GM19372 (cell line): ENCODE measurements around the gene ADPRM.
"Not testable (repeated sequence)": the region's sequence is repeated elsewhere in the genome, so short reads cannot be mapped to it uniquely, and the experiment has no call there.

ENCODE experiments used
- ATAC-seq: cut with Tn5 transposase; IDR thresholded peaks from one replicate; pipeline ENCODE4 v1.9.1; 2021; ENCODE audit warnings: mild to moderate bottlenecking, low read depth, moderate library complexity; ENCODE audit not compliant: unreplicated experiment

Gene ADPRM

DNA sequence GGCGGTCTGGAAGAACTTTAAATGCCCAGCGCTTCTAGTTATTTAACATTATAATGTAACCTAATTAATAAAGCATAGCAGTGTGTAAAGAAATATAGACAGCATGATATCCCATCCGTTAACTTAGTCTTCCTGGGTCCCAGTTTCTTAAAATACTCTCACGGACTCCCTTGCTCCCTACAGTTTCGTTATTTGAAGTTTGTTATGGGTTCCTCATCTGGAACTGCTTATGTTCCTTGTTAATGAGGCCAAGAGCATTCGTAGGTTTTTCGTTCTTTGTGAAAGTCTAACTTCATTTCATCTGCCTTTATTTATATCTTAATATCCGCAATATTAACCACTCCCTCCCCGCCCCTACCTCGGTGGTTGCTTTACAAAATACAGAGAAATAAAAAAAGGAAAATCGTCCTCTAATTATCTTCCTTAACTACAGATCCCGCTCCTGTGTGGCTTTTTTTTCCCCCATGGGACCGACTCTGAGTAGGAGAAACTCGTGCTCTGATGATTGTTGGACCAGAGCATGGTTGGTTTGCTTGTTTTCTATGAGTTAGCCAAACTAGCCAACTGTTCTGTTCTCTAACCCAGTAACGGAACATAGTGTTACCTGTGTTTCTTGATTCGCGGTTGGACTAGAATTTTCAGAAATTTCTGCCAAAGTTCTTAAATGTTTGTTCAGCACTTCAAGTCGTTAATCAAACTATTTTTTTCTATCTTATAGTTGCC is 863 bp downstream of the ADPRM start:
- ATAC-seq = no peak

DNA sequence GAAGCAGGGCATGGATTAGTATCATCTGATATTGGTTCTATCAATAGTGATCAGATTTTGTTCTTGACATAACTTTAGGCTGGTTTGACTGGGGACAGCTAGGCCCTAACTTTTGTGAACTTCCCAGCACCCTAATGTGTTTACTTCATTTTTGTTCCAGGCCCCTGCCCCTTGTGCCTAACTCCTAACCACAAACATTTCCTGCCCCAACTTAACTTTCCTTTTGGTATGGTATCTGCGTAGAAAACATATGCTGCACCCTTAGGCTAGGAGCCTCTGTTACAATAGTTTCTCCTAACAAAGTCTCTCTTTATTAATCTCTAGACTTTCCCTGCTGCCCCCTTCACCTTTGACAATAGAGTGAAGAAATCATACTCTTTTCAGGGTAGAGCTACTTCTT is 2.5 kb downstream of the ADPRM start:
- no peak for ATAC-seq

DNA sequence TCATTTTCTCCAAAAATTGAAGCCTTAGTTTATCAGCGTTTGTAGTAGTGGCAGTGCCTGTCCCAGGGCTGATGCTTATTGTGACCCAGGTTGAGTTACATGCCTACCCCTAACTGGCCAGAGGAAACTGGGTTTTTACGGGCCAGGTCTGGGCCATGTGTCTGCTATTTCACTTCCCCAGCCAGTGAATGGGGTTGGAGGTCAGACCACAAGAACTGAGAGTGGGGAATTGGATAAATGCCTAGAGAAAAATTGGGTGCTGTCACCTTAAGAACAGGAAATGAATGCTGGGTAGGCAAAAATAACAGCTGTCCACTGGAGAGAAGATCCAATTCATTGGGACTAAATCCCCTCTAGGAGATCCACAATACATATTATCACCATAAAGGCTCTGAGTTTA is 5.2 kb downstream of the ADPRM start:
- ATAC-seq = no peak

DNA sequence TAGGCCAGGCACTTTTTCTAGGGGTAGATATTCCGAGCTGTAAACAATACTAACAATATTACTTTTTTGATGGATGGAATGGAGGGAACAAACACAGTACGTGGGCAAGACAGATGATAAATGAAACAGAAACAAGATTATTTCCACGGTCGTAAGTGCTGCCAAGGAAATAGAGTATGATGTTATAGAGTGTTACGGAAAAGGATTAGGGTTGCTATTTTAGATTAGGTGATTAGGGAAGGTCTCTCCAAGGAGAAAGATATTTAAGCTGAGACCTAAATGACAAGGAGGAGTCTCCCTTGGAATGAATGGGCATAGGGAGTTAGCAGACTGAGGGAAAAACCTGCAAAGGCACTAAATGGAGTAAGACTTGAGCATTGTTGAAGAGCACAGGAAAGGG is 8.3 kb downstream of the ADPRM start:
- no peak for ATAC-seq

DNA sequence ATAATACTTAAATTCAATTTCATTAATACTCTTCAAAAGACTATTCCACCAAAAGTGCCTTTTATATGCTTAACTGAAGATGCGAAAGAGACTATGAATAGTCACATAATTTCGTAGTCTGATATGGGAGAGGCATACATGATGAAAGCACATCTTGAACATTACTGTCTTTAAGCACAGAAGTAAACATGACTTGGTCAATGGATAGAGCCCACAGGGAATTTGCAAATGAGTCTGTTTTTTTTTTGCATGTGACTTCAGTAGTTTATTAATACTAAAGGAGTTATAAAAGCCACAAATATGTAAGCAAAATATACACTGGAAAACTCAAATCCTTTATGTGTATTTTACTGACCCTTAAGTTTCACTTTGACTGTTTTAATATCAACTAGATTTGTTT is 15.9 kb downstream of the ADPRM start:
- no peak for ATAC-seq

DNA sequence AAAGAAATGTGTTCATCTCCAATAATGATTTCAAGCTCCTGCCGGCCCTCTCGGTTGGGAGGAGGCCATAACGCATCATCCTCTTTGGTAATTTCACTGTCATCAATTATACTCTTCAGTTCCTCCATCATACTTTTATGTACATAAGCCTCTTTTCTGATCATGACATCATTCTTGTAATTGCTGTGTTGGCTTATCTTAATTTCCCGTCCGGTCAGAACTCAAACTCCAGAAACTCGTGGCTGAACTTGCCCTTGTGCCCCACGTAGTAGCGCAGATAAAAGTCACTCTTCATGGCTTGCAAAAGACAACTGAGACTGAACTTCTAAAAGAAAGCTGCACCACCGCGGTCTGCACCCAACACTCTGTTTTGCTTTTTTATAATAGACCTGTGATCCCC is 18.8 kb downstream of the ADPRM start:
- no peak for ATAC-seq

DNA sequence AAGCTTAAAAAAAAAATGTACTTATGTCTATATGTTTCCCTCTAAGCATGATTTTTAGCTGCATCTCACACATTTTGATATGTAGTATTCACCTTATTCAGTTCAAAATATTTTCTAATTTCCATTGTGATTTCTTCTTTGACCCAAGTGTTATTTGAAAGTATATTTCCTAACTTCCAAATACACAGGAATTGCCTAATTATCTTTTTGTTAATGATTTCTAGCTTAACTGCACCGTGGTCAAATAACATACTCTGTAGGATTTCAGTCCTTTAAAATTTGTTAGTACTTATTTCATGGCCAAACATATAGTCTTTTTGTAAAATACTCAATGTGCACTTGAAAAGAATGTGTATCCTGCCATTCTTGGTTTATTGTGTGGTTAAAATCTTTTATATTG is 21.2 kb downstream of the ADPRM start:
- ATAC-seq = no peak

DNA sequence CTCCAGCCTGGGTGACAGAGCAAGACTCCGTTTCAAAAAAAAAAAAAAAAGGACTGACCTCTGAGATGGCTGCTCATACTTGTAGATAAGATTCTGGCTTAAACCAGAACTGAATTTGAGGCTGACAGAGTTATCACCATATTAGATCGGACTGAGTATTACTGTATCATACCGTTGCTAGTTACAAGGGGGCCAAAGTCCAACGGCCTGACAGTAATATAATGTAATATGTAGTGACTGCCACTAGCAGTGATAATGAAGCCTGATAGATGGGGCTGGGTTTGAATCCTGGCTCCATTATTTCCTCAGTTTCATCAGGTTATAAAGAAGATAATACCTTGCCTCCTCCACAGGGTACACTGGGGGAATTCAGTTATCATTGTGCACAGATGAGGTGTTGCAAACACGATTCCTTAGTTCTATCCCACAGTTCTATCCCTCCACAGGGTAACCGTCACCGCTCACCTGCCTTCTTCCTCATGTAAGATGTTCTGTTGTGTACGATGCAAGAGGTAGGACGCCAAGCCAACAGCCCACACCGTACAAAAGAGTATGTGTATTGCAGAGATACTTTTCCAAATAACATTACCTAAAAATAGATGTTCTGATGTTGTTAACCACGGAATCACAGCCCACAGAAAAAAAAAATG is 27.3 kb downstream of the ADPRM start:
- ATAC-seq = no peak

DNA sequence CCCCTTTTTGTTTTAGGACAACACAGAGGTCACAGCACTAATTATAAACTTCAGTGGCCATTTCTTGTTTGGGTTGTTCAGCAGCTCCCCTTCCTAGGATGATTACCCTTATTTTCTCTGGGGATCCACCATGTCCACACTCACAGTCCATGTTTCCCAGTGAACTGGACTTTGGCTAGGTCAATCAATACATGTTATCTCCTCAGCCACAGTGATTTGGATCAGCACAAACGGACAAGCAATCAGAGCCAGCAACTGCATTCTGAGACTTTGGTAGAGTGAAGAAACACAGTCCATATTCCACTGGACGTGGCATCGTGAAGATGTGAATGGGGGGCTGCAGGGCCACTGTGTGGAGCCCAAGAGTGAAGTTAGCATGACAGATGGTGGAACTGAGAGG is 27.9 kb downstream of the ADPRM start:
- no peak for ATAC-seq

DNA sequence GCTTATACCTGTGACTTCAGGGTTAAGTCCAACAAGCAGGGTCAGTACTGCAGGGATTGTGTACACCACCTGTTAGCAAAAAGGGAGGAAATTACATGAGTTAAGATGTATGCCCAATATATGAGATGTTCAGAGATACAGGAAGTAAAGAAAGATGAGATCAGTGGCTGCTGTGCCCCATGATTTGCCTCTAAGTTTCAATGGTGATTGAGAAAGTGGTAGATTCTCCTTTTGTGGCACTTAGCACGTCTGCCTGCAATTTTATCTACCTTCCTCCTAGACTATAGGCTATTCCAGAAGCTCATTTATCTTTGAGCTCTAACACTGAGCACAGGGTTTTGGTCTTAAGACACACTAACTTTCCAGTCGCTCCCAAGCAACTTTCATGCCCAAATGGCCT is 28.8 kb downstream of the ADPRM start:
- ATAC-seq = no peak

DNA sequence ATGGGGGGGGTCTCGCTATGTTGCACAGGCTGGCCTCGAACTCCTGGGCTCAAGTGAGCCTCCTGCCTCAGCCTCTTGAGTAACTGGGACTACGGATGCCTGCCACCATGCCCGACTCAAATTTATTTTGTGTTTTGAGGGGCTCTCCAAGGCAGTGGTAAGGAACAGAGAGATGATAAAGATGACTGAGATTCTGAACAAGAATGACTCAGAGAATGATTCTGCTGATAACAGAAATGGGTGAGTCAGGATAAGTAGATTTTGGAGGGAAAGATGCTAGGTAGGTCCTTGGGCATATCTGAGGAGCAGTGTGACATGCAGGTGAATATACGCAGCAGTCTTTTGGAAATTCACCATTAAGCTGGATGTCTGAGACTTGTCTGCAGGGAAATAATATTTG is 29.8 kb downstream of the ADPRM start:
- ATAC-seq = no peak

DNA sequence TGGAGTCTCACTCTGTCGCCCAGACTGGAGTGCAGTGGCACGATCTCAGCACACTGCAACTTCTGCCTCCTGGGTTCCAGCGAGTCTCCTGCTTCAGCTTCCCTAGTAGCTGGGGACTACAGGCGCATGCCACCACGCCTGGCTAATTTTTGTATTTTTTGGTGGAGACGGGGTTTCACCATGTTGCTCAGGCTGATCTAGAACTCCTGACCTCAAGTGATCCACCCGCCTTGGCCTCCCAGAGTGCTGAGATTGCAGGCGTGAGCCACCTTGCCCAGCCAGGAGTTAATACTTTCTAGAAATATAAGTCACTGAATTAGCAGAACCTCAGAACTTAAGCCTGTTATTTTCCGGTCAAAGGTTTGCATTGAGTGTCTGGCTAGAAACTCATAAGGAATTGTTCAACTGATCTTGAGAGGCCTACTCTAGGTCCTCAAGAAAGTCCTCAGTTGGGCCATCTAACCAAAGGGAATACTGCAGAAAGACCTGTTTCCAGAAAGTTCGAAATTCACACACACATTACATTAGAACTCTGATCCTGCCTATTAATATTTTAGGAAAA is 31.0 kb downstream of the ADPRM start:
- no peak for ATAC-seq

DNA sequence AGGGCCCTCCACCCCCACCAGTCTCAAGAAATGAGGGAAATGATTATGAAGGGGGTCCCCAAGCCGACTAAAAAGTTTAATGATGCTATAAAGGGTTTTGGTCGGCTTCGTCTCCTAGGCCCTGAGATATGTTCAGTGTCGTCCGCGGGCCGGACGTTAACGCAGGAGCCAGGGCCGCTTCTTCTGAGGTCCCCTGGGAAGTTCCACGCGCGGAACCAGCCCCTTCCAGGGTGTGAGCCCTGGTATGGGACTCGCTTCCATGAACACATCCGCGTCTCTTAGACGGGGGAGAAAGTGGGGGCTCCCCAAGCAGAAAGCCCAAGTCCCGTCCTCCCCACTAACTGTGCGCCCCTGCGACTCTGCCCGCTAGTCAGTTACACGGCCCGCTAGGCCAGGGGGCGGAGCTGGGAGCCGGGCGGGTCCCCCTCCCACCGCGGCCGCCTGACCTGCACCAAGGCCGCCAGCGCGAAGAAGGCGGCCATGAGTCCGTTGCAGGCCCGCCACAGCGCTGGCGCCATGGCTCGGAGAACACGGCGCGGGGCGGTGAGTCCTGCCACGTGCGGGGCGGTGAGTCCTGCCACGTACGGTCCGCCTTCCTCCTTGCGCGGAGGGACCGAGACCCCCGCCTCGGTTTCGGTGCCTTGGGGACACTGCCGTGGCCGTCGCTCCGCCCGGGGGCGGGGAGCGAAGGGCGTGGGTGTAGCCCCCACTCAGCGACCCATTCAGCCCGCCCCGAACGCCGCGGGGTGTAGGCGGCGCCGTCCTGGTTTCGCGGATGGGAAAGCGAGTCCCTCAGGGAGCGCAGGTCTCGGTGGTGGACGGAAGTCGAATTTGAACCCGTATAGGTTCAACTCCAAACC is 32.2 kb downstream of the ADPRM start, which contains the start of gene TMEM220:
Gene TMEM220, minus strand, starts transcription at position 690 of the 860 bp plus-strand sequence. Its CDS starts 172 bp downstream, at position 518.
- peak; percentile 77 for ATAC-seq

DNA sequence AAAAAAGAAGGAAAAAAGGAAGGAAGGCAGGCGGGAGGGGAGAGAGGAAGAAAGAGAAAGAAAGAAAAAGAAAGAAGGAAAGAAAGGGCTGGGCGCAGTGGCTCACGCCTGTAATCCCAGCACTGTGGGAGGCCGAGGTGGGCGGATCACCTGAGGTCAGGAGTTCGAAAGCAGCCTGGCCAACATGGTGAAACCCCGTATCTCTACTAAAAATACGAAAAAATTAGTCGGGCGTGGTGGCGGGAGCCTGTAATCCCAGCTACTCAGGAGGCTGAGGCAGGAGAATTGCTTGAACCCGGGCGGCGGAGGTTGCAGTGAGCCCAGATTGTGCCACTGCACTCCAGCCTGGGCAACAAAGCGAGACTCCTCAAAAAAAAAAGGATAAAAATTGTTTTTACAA is 32.9 kb downstream of the ADPRM start:
- not testable (repeated sequence) for ATAC-seq

DNA sequence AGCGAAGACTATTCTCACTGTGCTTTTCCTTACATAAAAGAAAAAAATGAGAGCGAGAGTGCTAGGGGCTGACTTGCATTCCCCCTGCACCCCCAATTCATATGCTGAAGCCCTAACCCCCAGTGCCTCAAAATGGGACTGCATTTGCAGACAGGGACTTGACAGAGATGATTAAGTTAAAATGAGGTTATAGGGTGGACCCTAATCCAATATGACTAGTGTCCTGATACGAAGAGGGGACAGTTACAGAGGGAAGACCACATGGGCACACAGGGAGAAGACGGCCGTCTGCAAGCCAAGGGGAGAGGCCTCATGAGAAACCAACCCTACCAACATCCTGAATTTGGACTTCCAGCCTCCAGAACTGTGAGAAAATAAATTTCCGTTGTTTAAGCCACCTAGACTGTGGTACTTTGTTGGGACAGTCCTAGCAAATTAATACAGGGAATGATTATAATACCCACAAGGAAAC is 34.0 kb downstream of the ADPRM start:
- no peak for ATAC-seq

DNA sequence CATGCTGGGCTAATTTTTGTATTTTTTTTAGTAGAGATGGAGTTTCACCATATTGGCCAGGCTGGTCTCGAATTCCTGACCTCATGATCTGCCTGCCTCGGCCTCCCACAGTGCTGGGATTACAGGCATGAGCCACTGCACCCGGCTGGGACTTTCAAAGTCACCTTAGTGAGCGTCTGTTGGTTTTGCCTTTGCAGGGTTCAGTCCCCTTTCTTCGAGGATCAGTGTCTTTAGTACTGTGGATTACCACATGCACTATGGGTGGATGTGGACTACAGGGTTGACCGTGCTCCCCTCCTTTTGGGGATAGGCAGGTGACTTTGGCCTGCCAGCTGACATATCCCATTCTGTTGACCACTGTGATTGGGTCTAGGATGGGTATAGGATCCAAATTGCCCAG is 34.7 kb downstream of the ADPRM start:
- ATAC-seq = not testable (repeated sequence)

DNA sequence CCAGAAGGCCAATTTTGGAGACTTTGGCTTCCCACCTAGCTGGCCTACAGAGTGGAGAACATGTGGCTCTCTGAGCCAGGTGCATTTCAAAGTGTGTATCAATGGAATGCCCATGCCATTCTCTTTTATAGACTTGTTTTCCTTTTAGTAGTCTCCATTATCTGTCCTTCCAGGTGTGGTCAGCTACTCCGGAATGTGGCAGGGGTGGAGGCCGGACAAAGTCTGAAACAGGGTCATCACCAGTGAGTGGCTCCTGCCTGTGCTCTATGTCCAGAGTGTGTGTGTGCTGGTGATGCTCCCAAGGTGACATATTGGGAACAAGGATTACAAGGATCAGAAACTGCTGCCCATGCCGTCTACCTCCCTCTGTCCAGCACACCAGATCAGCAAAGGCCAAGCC is 36.3 kb downstream of the ADPRM start:
- ATAC-seq = no peak

DNA sequence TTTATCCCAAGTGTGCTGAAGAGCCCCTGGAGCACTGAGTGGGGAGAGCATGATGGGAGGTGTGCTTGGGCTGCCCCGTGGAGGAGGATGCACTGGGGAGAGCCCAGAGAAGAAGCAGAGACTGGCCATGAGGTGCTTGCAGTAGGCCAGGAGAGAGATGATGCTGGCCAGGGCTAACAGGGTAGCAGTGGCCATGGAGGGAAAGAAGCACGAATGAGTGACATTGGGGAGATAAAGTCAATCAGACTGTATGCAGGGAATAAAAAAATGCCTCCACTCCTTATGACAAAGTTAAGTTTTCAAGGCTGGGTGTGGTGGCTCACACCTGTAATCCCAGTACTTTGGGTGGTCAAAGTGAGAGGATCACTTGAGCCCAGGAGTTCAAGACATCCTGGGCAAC is 37.9 kb downstream of the ADPRM start:
- no peak for ATAC-seq

DNA sequence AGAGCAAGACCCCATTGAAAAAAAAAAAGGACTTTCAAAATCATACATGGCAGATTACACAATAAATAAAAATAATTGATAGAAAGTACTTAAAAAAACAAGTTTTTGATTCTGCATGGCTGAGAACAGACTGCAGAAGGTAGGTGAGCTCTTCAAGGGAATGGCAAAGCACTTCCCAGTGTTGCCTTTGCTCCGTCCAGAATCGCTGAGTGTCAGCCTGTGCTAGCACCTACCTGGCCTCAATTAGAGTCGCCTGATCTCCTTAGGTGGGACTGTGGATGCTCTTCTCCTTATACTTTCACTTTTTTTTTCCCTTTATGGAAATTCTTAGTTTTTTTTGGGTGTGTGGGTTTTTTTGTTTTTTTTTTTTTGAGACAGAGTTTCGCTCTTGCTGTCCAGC is 38.4 kb downstream of the ADPRM start:
- no peak for ATAC-seq

DNA sequence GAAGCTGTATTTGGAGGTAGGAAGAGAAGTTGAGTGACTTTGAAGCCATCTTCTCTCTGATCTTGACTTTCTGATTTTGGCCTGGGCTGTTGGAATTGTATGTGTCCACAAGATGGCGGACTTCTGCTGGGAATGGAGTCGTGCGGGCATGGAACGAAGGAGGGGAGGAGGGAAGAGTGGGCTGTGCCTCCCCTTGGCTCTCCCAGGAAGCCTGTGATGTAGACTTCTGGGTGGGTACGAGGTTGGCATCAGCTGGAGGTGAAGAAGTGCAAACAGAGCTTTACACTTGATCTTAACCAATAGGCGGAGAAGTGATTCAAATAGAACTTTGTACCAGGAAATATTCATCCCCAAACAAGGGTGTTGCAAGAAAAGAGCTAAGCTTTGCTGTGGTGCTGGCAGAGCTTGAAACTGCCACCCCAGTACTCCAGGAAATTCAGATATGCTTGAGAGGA is 39.8 kb downstream of the ADPRM start:
- no peak for ATAC-seq

DNA sequence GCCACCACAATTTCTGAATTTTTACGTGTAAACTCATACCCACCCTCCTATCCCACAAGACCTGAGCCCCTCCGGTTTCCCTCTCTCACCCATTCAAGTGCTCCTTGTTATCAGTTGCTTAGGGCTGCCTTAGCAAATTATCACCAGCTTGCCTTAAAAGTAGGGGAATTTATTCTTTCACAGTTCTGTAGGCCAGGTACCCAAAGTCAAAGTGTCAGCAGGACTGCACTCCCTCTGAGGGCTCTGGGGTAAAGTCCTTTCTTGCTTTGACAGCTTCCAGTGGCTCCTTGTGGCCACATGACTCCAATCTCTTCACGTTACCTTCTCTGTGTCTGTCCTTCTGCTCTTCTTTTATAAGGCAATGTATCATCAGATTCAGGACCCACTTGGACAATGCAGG is 40.3 kb downstream of the ADPRM start:
- no peak for ATAC-seq
